KOPT-K1 (cell line): ENCODE measurements around the gene GBGT1.

Source experiments
- H3K27ac ChIP-seq: fragments of 200-600 bp; sonication (generic); 2 replicates; pipeline ENCODE4 v1.5.1; 2016; ENCODE audit warnings: antibody characterized with exemption, mild to moderate bottlenecking, low read depth, low read length; ENCODE audit not compliant: poor library complexity, severe bottlenecking
- H3K36me3 ChIP-seq: fragments of 200-600 bp; sonication (generic); 2 replicates; pipeline ENCODE4 v1.5.1; 2017; ENCODE audit warnings: antibody characterized with exemption, mild to moderate bottlenecking, low read length, moderate library complexity; ENCODE audit not compliant: insufficient read depth
- H3K9me3 ChIP-seq: fragments of 200-600 bp; sonication (generic); 2 replicates; pipeline ENCODE4 v1.5.1; 2017; ENCODE audit warnings: antibody characterized with exemption, low read length, mild to moderate bottlenecking; ENCODE audit not compliant: insufficient read depth, poor library complexity, severe bottlenecking

The GBGT1 gene

GRCh38 chr9:133160742-133161546 lies 2.8 kb downstream of the GBGT1 start:
- Histone ChIP-seq H3K36me3 (no peaks in the 10 kb centered on the region), H3K9me3 (no peaks in the 10 kb centered on the region), H3K27ac (no peak overlapping the region)

- H3K27ac ChIP-seq: no peak overlapping the region
- H3K9me3 ChIP-seq: no peaks in the 10 kb centered on the region
- no peaks in the 10 kb centered on the region for H3K36me3 ChIP-seq
Measured at GRCh38 chr9:133158695-133159094, 5.0 kb downstream of the GBGT1 start.

DNA sequence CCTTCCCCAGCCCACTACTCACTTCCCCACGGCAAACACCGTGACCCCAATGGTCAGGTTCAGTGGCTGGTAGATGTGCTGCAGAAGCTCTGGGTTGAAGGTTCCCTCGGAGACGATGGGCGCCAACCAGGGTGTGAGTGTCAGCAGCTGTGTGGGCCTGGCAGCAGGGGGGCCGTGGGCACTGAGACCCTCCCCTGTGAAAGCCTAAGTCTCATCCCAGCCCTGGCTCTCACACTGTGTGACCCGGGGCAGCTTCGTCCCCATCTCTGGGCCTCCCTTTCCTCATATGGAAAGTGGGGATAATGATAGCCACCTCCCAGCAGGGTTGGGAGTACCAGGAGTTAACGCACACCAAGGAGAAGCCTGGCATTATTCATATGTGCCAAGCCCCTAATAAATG lies 8.6 kb downstream of the GBGT1 start:
- Histone ChIP-seq H3K9me3 (no peaks in the 10 kb centered on the region), H3K36me3 (no peaks in the 10 kb centered on the region), H3K27ac (no peak overlapping the region)

- H3K9me3 ChIP-seq: no peaks in the 10 kb centered on the region
- H3K27ac ChIP-seq: no peak overlapping the region
- no peaks in the 10 kb centered on the region for H3K36me3 ChIP-seq
Measured at GRCh38 chr9:133154097-133154989, 9.4 kb downstream of the GBGT1 start.

DNA sequence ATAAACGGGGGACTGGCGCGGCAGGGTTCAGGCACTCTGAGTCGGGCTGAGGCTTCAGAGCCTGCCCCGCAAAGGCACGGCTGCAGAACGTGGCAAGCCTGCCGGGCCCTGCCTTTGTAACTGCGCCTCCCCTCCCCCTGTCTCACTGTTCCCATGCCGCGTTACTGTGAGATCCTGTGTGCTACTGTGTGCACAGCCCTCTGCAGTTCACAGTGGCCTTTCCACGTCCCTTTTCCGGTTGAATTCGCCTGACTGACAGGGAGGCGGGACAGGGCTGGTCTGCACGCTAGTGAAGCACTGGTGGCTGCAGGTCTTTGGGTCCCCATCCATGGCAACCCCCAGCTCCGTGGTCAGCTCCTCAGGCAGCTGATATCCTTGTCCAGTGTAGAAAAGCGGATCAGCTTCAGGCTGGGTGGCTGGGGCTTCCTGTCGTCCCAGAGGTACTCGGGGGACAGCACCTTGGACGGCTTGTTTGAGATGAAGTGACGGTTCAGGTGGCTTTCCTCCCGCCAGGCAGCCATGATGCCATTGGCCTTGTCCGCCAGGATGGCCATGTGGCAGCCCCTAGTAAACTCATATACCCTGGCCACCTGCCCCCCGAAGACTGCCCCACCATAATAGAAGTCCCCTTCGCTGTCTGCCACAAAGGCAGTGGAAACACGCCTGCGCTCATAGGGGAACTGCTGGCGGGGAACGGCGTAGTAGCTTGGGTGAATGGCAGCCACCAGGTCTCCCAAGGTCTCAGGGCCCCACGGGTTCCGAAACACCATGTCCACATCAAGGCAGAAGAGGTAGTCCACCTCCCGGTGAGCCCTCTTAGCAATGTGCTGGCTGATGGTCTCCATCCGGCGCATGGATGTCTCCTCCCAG lies 10.3 kb downstream of the GBGT1 start:
- no peak overlapping the region for H3K27ac ChIP-seq
- no peaks in the 10 kb centered on the region for H3K36me3 ChIP-seq
- no peaks in the 10 kb centered on the region for H3K9me3 ChIP-seq

- Histone ChIP-seq H3K9me3 (no peaks in the 10 kb centered on the region), H3K36me3 (no peaks in the 10 kb centered on the region), H3K27ac (no peak overlapping the region)
Measured at GRCh38 chr9:133151601-133152525, 11.9 kb downstream of the GBGT1 start.

DNA sequence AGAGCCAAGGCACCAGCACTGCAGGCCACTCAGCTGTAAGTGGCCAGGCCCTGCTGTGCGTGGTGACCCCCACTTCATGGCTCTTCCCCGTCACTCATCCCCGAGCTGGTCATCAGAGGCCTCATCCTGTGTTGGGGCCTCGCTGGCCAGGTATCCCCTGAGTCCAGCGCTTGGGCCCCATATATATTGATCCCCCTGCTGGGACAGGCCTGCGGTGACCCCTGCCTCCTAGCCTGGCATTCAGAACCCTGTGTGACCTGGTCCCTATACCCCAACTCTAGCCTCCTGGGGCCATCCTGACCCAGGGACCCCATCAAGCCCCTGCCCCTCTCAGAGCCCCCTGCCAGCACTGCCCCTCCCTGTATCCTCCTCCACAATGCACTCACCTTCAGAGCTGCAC lies 12.7 kb downstream of the GBGT1 start:
- H3K36me3 ChIP-seq: no peaks in the 10 kb centered on the region
- H3K9me3 ChIP-seq: no peaks in the 10 kb centered on the region
- no peak overlapping the region for H3K27ac ChIP-seq

GRCh38 chr9:133149130-133150015 lies 14.3 kb downstream of the GBGT1 start:
- Histone ChIP-seq H3K9me3 (no peaks in the 10 kb centered on the region), H3K27ac (peak overlapping the region; percentile 51), H3K36me3 (no peaks in the 10 kb centered on the region)

DNA sequence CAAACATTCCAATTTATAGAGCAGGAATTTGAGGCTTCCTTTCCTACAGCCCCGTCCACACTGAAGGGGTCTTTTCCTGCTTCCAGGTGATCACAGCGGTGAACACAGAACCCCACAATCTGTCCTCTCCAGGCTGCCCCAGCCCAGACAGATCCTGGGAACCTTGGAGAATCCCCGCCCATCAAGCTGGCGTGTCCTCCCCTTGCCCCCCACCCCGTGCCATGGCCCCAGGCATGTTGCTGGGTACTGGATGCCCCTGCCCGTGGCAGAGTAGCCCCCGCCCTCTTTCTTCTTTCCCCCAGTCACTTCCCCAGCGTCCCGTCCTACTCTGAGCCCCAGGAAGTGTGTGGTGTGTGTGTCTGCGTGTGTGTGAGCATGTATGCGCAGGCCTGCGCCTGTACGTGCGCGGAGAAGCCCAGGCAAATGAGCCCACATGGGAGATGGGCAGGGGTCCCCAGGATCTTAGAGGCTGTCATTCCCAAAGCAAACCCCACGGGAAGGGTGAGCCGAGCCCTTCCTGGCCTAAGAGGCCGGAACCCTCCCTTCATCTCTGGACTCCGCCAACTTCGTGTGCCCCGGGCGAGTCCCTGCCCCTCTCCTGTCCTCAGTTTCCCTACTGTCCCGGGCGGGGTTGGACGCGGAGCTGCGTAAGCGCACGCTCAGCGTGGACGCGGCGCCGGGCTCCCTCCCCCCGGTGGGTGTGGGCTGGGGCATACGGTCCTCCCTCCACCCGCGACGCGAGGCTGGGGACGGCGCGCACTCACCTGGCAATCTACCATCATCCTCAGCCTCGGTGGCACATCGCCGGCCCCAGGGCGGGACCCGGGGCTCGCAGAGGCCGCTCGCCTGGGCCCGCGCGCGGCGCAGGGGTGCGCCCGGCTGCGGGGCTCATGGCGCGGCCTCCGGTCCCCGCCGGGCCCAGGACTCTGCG lies 15.2 kb downstream of the GBGT1 start:
- Histone ChIP-seq H3K36me3 (no peaks in the 10 kb centered on the region), H3K27ac (peak overlapping the region; percentile 51)

GRCh38 chr9:133147412-133148198 lies 16.1 kb downstream of the GBGT1 start:
- no peaks in the 10 kb centered on the region for H3K36me3 ChIP-seq

More for the DNA sequence above, 15.2 kb downstream of the GBGT1 start:
- H3K9me3 ChIP-seq: no peaks in the 10 kb centered on the region

GRCh38 chr9:133146746-133147411 lies 16.8 kb downstream of the GBGT1 start:
- no peaks in the 10 kb centered on the region for H3K36me3 ChIP-seq
- no peaks in the 10 kb centered on the region for H3K9me3 ChIP-seq
- no peak overlapping the region for H3K27ac ChIP-seq

More at GRCh38 chr9:133147412-133148198, 16.1 kb downstream of the GBGT1 start:
- Histone ChIP-seq H3K27ac (peak overlapping the region; percentile 51), H3K9me3 (no peaks in the 10 kb centered on the region)
